H9 (cell line): ENCODE data around the gene NINL. TPM values are rescaled to one million over a fixed set of nuclear protein-coding genes. Genes with fewer than 3 reads are reported as not detected.

Experiments used
- DNase-seq: peaks from one replicate; pipeline ENCODE4 v3.0.0-alpha.2; 2017
- H2AFZ ChIP-seq: one replicate; pipeline ENCODE4 v1.6.1; 2013; ENCODE audit warnings: mild to moderate bottlenecking, low read length, control low read depth, moderate library complexity
- H2AK5ac ChIP-seq: 2 replicates; pipeline ENCODE4 v1.6.1; 2013; ENCODE audit warnings: low read length, control low read depth, mixed read lengths; ENCODE audit not compliant: insufficient read length
- H2BK120ac ChIP-seq: one replicate; pipeline ENCODE4 v1.6.1; 2013; ENCODE audit warnings: low read depth, mild to moderate bottlenecking, low read length, control low read depth, inconsistent platforms; ENCODE audit not compliant: poor library complexity, severe bottlenecking
- H2BK12ac ChIP-seq: 2 replicates; pipeline ENCODE4 v1.6.1; 2013; ENCODE audit warnings: low read length, control low read depth, mixed read lengths, low read depth; ENCODE audit not compliant: insufficient read length
- H2BK15ac ChIP-seq: 2 replicates; pipeline ENCODE4 v1.6.1; 2013; ENCODE audit warnings: low read depth, low read length, control low read depth
- H2BK20ac ChIP-seq: one replicate; pipeline ENCODE4 v1.6.1; 2013; ENCODE audit warnings: low read depth, mild to moderate bottlenecking, low read length, control low read depth, inconsistent platforms; ENCODE audit not compliant: poor library complexity, severe bottlenecking
- H2BK5ac ChIP-seq: 2 replicates; pipeline ENCODE4 v1.6.1; 2013; ENCODE audit warnings: low read length, control low read depth, mixed read lengths; ENCODE audit not compliant: insufficient read length
- H3K14ac ChIP-seq: 2 replicates; pipeline ENCODE4 v1.6.1; 2013; ENCODE audit warnings: low read length, control low read depth; ENCODE audit not compliant: insufficient read depth
- H3K18ac ChIP-seq: 2 replicates; pipeline ENCODE4 v1.6.1; 2013; ENCODE audit warnings: low read depth, mild to moderate bottlenecking, mixed read lengths, low read length, control low read depth; ENCODE audit not compliant: insufficient read length
- H3K23ac ChIP-seq: 2 replicates; pipeline ENCODE4 v1.6.1; 2013; ENCODE audit warnings: low read length, control low read depth, mixed read lengths, low read depth; ENCODE audit not compliant: insufficient read length
- H3K23me2 ChIP-seq: 2 replicates; pipeline ENCODE4 v1.6.1; 2013; ENCODE audit warnings: low read depth, mild to moderate bottlenecking, mixed read lengths, low read length, control low read depth; ENCODE audit not compliant: insufficient read length, poor library complexity, severe bottlenecking
- H3K27ac ChIP-seq: 2 replicates; pipeline ENCODE4 v1.5.1; 2013; ENCODE audit warnings: low read length, control low read depth, mixed read lengths, low read depth; ENCODE audit not compliant: insufficient read length
- H3K27me3 ChIP-seq: 2 replicates; pipeline ENCODE4 v1.6.1; 2013; ENCODE audit warnings: low read length, control low read depth, inconsistent platforms; ENCODE audit not compliant: insufficient read depth
- H3K4ac ChIP-seq: 2 replicates; pipeline ENCODE4 v1.6.1; 2013; ENCODE audit warnings: low read depth, mild to moderate bottlenecking, control low read depth, inconsistent platforms, low read length, moderate library complexity
- H3K4me1 ChIP-seq: 2 replicates; pipeline ENCODE4 v1.6.1; 2013; ENCODE audit warnings: low read length, control low read depth, inconsistent platforms; ENCODE audit not compliant: insufficient read depth
- H3K4me2 ChIP-seq: 2 replicates; pipeline ENCODE4 v1.6.1; 2013; ENCODE audit warnings: low read length, control low read depth, mixed read lengths; ENCODE audit not compliant: insufficient read length, insufficient read depth
- H3K56ac ChIP-seq: 2 replicates; pipeline ENCODE4 v1.6.1; 2013; ENCODE audit warnings: low read depth, mild to moderate bottlenecking, mixed read lengths, low read length, control low read depth; ENCODE audit not compliant: insufficient read length
- H3K79me1 ChIP-seq: 2 replicates; pipeline ENCODE4 v1.6.1; 2013; ENCODE audit warnings: low read depth, mild to moderate bottlenecking, moderate library complexity, low read length, control low read depth, inconsistent platforms; ENCODE audit not compliant: insufficient read depth, poor library complexity, severe bottlenecking
- H3K79me2 ChIP-seq: 2 replicates; pipeline ENCODE4 v1.6.1; 2013; ENCODE audit warnings: low read length, control low read depth, inconsistent platforms; ENCODE audit not compliant: insufficient read depth
- H3K9ac ChIP-seq: 2 replicates; pipeline ENCODE4 v1.6.1; 2013; ENCODE audit warnings: low read length, control low read depth, mixed read lengths; ENCODE audit not compliant: insufficient read length; ENCODE audit errors: extremely low read depth
- H3K9me3 ChIP-seq: one replicate; pipeline ENCODE4 v1.6.1; 2013; ENCODE audit warnings: low read depth, low read length, inconsistent platforms; ENCODE audit not compliant: control insufficient read depth
- H3T11ph ChIP-seq: one replicate; pipeline ENCODE4 v1.6.1; 2013; ENCODE audit warnings: mild to moderate bottlenecking, low read length, control low read depth, inconsistent platforms
- H4K20me1 ChIP-seq: one replicate; pipeline ENCODE4 v1.6.1; 2013; ENCODE audit not compliant: control insufficient read depth, insufficient read length, insufficient read depth
- H4K5ac ChIP-seq: 2 replicates; pipeline ENCODE4 v1.6.1; 2013; ENCODE audit warnings: low read depth, mild to moderate bottlenecking, mixed read lengths, low read length, control low read depth; ENCODE audit not compliant: insufficient read length
- H4K8ac ChIP-seq: replicated peaks from 2 replicates; pipeline ENCODE4 v1.6.1; 2013; ENCODE audit warnings: low read length, control low read depth, mixed read lengths, low read depth; ENCODE audit not compliant: insufficient read length
- H4K91ac ChIP-seq: 2 replicates; pipeline ENCODE4 v1.6.1; 2013; ENCODE audit warnings: low read depth, mild to moderate bottlenecking, moderate library complexity, mixed read lengths, low read length, control low read depth; ENCODE audit not compliant: insufficient read length
- H3K27ac Mint-ChIP-seq, 3 experiments: 2 replicates in 2 of 3; 3 replicates in 1 of 3; pipeline ENCODE4 v1.8.0; 2020 to 2021; ENCODE audit warnings: mixed read lengths in 3 of 3, mild to moderate bottlenecking in 1 of 3, moderate library complexity in 1 of 3
- H3K27me3 Mint-ChIP-seq: 2 replicates; pipeline ENCODE4 v1.8.0; 2021; ENCODE audit warnings: low read depth, mild to moderate bottlenecking, moderate library complexity, mixed read lengths
- H3K36me3 Mint-ChIP-seq, 3 experiments: 2 replicates in 2 of 3; 3 replicates in 1 of 3; pipeline ENCODE4 v1.8.0; 2020 to 2021; ENCODE audit warnings: low read depth in 3 of 3, mixed read lengths in 3 of 3; ENCODE audit not compliant: insufficient read depth in 1 of 3
- H3K4me1 Mint-ChIP-seq, 2 experiments: 2 replicates each; pipeline ENCODE4 v1.8.0; 2020; ENCODE audit warnings: mixed read lengths in 2 of 2
- H3K4me3 Mint-ChIP-seq, 2 experiments: 2 replicates in 1 of 2; 3 replicates in 1 of 2; pipeline ENCODE4 v1.8.0; 2020 to 2021; ENCODE audit warnings: mild to moderate bottlenecking in 2 of 2, mixed read lengths in 2 of 2, moderate library complexity in 1 of 2
- H3K9me3 Mint-ChIP-seq, 2 experiments: 2 replicates in 1 of 2; 3 replicates in 1 of 2; pipeline ENCODE4 v1.8.0; 2020; ENCODE audit warnings: mild to moderate bottlenecking in 2 of 2, mixed read lengths in 2 of 2, moderate library complexity in 1 of 2
- WGBS: extraction: QIAGEN DNeasy Blood & Tissue Kit; methylation state at CpG from one replicate; pipeline ENCODE4 v1.1.7; 2013; ENCODE audit warnings: missing lambda C conversion rate, low lambda C conversion rate, mixed read lengths; ENCODE audit not compliant: insufficient read length; ENCODE audit errors: extremely low coverage; 5-methylcytosine and 5-hydroxymethylcytosine counted together
- total RNA-seq: library from RNA; stranded (reverse); gene quantifications from 2 replicates; pipeline ENCODE4 v1.2.1, GENCODE V29; 2021
- TF ChIP-seq, protein P1 (sequence below): fragments of 200-600 bp; sonication (generic); conservative IDR thresholded peaks from 3 replicates; pipeline ENCODE4 v1.8.0; 2021; ENCODE audit warnings: antibody characterized with exemption, mild to moderate bottlenecking

NINL gene
- total RNA-seq, 1 experiment from 2014 or later = 34.3 TPM

DNA sequence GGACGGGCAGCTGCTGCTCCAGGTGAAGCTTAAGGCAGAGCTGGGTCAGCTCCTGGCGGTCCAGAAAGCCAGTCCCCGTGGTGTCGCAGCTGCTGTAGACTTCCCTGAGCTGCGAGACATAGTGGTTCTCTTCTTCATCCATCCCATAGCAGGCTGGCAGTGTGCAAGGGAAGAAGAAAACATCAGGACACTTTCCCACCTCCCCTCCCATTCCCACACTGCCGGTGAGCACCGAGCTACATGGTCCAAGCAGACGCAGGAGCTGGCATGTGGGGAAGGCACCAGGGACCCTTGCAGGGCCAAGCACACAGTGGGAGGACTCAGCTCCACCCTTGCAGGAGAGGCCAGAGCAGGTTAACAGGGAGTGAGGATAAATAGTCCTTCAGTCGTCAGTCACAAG, 58.9 kb downstream of the NINL start:
- Mint-ChIP-seq H3K27me3 (peaks cover 3% of the 10 kb centered on the region; the same call in 1 of the 2 replicates), H3K4me1 (peaks cover 16 to 40% of the 10 kb centered on the region in 2 experiments), H3K4me3 (no peak overlapping the region), H3K27ac (peak overlapping the region in 2 of 3 experiments; percentile 32 to 43; a peak in 4 of 7 replicates), H3K9me3 (peaks cover 0 to 4% of the 10 kb centered on the region in 2 experiments; a peak in 2 of 5 replicates), H3K36me3 (peaks cover 42% of the 10 kb centered on the region in 3 experiments)
- no peak overlapping the region for H2AK5ac ChIP-seq
- TF ChIP-seq, protein P1, sequence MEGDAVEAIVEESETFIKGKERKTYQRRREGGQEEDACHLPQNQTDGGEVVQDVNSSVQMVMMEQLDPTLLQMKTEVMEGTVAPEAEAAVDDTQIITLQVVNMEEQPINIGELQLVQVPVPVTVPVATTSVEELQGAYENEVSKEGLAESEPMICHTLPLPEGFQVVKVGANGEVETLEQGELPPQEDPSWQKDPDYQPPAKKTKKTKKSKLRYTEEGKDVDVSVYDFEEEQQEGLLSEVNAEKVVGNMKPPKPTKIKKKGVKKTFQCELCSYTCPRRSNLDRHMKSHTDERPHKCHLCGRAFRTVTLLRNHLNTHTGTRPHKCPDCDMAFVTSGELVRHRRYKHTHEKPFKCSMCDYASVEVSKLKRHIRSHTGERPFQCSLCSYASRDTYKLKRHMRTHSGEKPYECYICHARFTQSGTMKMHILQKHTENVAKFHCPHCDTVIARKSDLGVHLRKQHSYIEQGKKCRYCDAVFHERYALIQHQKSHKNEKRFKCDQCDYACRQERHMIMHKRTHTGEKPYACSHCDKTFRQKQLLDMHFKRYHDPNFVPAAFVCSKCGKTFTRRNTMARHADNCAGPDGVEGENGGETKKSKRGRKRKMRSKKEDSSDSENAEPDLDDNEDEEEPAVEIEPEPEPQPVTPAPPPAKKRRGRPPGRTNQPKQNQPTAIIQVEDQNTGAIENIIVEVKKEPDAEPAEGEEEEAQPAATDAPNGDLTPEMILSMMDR = no peak
- H3K23me2 ChIP-seq = no peaks in the 10 kb centered on the region
- H3K4ac ChIP-seq = no peak overlapping the region
- no peak overlapping the region for H2BK5ac ChIP-seq
- H3K27me3 ChIP-seq = no peaks in the 10 kb centered on the region
- no peak overlapping the region for H2BK120ac ChIP-seq
- H2BK15ac ChIP-seq = no peak overlapping the region
- peaks cover 5% of the 10 kb centered on the region; the same call in 1 of the 2 replicates for H3K79me2 ChIP-seq
- DNase-seq = no peak
- no peak overlapping the region for H4K5ac ChIP-seq
- H3K79me1 ChIP-seq = peaks cover 2% of the 10 kb centered on the region
- no peak overlapping the region for H3K27ac ChIP-seq
- H2AFZ ChIP-seq = no peak overlapping the region
- H3K23ac ChIP-seq = no peak overlapping the region
- no peaks in the 10 kb centered on the region for H4K20me1 ChIP-seq
- no peak overlapping the region for H3K4me2 ChIP-seq
- H3K18ac ChIP-seq = no peak overlapping the region
- no CpG with 5 or more reads among the region's 9 CpGs for WGBS
- H4K91ac ChIP-seq = no peak overlapping the region
- H3K9me3 ChIP-seq = no peaks in the 10 kb centered on the region
- no peak overlapping the region for H3K56ac ChIP-seq
- no peak overlapping the region for H3K14ac ChIP-seq
- no peak overlapping the region for H4K8ac ChIP-seq
- H3K4me1 ChIP-seq = no peaks in the 10 kb centered on the region
- no peak overlapping the region for H3K9ac ChIP-seq
- no peak overlapping the region for H2BK20ac ChIP-seq
- no peak overlapping the region for H3T11ph ChIP-seq
- no peak overlapping the region for H2BK12ac ChIP-seq
